Left hindlimb (tissue), 1 donor: ENCODE results near the gene MORC4.

ENCODE experiments used
- DNase-seq: peaks from one replicate; pipeline ENCODE4 v3.0.0-alpha.2; 2018

The MORC4 gene

GRCh38 chrX:106952538-106952937 lies 47.5 kb downstream of the MORC4 start:
- no peak for DNase-seq

GRCh38 chrX:106952089-106952488 lies 47.9 kb downstream of the MORC4 start:
- DNase-seq = no peak

- no peak for DNase-seq
Observed at GRCh38 chrX:106951230-106951629, 48.8 kb downstream of the MORC4 start.

- no peak for DNase-seq
Observed at GRCh38 chrX:106950381-106950780, 49.6 kb downstream of the MORC4 start.

GRCh38 chrX:106949366-106949765 lies 50.6 kb downstream of the MORC4 start:
- no peak for DNase-seq

GRCh38 chrX:106948641-106949040 lies 51.4 kb downstream of the MORC4 start:
- no peak for DNase-seq

- DNase-seq = no peak
Observed at GRCh38 chrX:106946464-106946863, 53.5 kb downstream of the MORC4 start.

GRCh38 chrX:106940068-106940467 lies 59.9 kb downstream of the MORC4 start:
- DNase-seq = no peak

GRCh38 chrX:106939566-106939965 lies 60.4 kb downstream of the MORC4 start:
- no peak for DNase-seq

GRCh38 chrX:106936246-106936645 lies 63.8 kb downstream of the MORC4 start:
- no peak for DNase-seq

- DNase-seq = no peak
Observed at GRCh38 chrX:106935175-106935574, 64.8 kb downstream of the MORC4 start.

GRCh38 chrX:106933538-106933961 lies 66.5 kb downstream of the MORC4 start:
- no peak for DNase-seq

GRCh38 chrX:106932960-106933537 lies 67.0 kb downstream of the MORC4 start:
- DNase-seq = no peak

- DNase-seq = no peak
Observed at GRCh38 chrX:106932492-106932923, 67.5 kb downstream of the MORC4 start.

- DNase-seq = no peak
Observed at GRCh38 chrX:106931831-106932491, 68.1 kb downstream of the MORC4 start.

GRCh38 chrX:106928227-106928626 lies 71.8 kb downstream of the MORC4 start:
- DNase-seq = no peak

GRCh38 chrX:106927700-106928099 lies 72.3 kb downstream of the MORC4 start:
- no peak for DNase-seq

- DNase-seq = no peak
Observed at GRCh38 chrX:106927023-106927422, 73.0 kb downstream of the MORC4 start.

GRCh38 chrX:106921637-106922036 lies 78.4 kb downstream of the MORC4 start:
- DNase-seq = no peak

GRCh38 chrX:106919932-106920452 lies 80.0 kb downstream of the MORC4 start, which contains the start of gene CLDN2:
CLDN2 (plus strand) TSS chrX:106920402; CDS start chrX:106928229, 7,827 bp downstream.
- DNase-seq = no peak

GRCh38 chrX:106917830-106918500 lies 82.0 kb downstream of the MORC4 start:
- no peak for DNase-seq

GRCh38 chrX:106912864-106913263 lies 87.1 kb downstream of the MORC4 start:
- no peak for DNase-seq

GRCh38 chrX:106906361-106906760 lies 93.7 kb downstream of the MORC4 start:
- no peak for DNase-seq
